HG02870 (cell line): ENCODE data around the gene ATE1.
"Not testable (repeated sequence)": the region's sequence is repeated elsewhere in the genome, so short reads cannot be mapped to it uniquely, and the experiment has no call there.

Experiments used
- ATAC-seq: cut with Tn5 transposase; IDR thresholded peaks from one replicate; pipeline ENCODE4 v1.9.1; 2021; ENCODE audit warnings: mild to moderate bottlenecking, moderate library complexity; ENCODE audit not compliant: unreplicated experiment

ATE1 gene

GRCh38 chr10:121792198-121792597, 135.6 kb downstream of the ATE1 start:
- ATAC-seq = no peak

DNA sequence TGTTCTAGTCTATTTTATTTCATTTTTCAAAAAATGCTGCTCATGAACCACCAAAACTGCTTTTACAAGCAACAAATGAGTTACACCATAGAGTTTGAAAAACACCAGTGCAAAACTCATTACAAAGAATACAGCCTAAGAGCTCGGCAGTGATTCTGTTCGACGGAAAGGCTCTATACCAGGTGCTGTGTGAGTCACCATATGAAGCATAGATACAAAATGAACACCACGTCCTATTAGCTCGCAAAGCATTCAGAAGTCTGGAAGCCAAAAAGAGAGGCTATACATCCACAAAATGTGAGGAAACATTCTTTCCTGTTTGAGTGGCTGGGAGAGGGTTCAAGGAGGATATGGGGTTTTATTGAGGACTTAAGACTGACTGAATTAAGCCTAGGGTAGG, 136.1 kb downstream of the ATE1 start:
- no peak for ATAC-seq

- ATAC-seq = no peak
These were observed 139.1 kb downstream of the ATE1 start for GRCh38 chr10:121788717-121789116.

- ATAC-seq = no peak
These were observed 139.7 kb downstream of the ATE1 start for GRCh38 chr10:121788115-121788514.

- no peak for ATAC-seq
These were observed 140.7 kb downstream of the ATE1 start for GRCh38 chr10:121787169-121787568.

- no peak for ATAC-seq
These were observed 144.0 kb downstream of the ATE1 start for GRCh38 chr10:121783782-121784372.

DNA sequence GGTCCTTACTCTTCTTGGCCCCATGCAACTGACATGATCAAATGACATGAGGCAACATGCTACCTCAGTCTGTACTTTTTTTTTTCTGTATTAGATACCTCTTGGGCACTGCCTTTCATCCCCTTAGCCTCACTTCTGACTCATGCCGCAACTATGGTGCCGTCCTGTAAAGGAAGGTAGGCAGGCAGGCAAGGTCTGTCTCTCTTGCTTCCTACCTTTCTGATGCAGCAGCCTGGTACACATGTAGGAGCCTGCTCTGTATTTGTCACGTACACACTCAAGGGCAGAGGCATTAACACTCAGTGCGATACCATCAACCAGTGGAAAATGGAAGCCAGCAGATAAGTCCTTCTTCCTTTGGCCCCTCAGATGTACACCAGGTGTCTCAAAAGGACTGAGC, 146.7 kb downstream of the ATE1 start:
- no peak for ATAC-seq

GRCh38 chr10:121774813-121775212, 153.0 kb downstream of the ATE1 start:
- ATAC-seq = no peak

DNA sequence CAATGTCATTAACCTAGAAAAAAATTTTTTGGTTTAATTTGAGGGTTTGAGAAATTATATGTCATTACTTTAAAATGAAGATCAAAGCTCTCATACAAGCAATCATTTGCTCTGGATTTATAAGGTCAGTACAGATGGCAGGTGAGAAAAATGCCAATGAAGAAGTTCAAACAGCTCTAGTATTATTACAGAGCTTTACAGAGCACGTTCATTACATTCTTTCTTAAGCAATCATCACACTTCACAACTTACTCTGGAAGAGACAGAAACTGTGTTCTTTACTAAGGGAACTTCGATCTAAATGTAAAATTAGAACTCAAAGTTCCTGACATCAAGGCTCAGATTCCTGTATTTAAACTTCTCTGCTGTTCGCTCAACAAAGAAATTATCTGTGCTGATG, 153.4 kb downstream of the ATE1 start:
- no peak for ATAC-seq

- no peak for ATAC-seq
These were observed 154.9 kb downstream of the ATE1 start for GRCh38 chr10:121772884-121773283.

DNA sequence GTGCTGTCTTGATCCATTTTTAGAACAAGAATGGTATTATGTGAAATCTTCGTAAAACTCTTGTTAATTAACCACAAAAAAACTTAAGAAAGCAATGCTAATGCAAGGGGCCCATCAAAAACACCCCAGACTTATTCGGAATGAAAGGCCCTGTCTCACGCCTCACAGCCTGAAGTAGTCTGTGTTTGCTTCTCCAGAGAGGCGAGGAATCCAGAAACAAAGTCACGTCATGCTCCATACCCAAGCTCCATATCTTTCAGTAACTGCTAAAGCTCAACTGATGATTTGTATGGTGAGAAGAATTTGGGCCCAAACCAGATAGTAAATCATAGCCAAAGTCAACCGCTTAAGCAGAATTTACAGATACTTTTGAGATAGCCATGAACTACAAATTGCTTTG, 155.4 kb downstream of the ATE1 start:
- ATAC-seq = no peak

DNA sequence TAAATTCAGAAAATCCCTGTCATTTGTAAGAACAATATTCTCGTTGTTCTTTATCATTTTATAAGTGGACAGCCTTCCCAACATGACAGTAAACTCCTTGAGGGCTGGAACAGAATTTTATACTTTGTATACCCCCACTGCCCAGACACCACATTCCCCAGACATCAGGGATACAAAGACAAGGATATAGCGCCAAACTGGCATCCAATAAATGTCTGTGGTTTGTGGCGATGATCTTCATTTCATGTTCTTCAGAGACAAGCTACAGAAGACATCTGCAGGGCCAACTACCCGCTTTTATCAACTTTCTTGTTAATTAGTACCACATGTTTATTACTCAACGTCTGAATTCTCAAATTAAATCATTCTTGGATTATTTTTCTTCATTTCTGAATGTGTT, 155.9 kb downstream of the ATE1 start:
- ATAC-seq = no peak

- no peak for ATAC-seq
These were observed 161.4 kb downstream of the ATE1 start for GRCh38 chr10:121766426-121766825.

- ATAC-seq = no peak
These were observed 162.6 kb downstream of the ATE1 start for GRCh38 chr10:121765204-121765603.

DNA sequence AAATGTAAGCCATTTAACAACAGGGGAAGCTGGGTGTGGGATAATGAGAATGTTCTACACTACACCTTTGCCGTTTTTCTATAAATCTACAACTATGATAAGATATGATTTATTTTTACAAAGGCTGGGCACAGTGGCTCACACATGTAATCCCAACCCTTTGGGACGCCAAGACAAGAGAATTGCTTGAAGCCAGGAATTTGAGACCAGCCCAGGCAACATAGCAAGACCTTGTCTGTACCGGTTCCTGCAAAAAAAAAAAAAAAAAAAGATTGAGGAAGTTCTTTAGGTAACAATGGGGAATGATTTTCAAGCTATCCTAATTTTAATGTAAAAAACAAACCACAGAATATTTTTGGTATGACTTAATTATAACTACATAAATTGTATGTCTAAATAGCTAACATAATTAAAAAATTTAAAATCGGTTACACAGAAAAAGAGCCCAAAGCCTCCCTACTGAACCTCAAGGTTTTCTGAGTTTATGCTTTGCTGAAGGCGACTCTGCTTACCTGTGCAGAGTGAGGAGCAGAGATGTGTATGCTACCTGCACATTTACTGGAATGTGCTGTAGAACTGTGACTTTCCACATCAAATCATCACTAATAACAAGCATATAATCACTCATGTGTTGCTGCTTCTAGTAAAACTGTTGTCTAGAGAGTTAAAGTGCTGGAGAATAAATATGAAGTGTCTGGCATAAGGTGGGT, 163.4 kb downstream of the ATE1 start:
- ATAC-seq = no peak

DNA sequence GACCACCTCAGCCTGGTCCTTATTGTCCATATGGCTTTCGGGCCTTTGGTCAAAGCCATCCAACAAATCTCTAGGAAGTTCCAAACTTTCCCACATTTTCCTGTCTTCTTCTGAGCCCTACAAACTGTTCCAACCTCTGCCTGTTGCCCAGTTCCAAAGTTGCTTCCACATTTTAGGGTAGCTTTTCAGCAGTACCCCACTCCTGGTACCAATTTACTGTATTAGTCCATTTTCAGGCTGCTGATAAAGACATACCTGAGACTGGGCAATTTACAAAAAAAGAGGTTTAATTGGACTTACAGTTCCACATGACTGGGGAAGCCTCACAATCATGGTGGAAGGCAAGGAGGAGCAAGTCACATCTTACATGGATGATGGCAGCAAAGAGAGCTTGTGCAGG, 170.6 kb downstream of the ATE1 start:
- not testable (repeated sequence) for ATAC-seq

GRCh38 chr10:121755496-121755895, 172.3 kb downstream of the ATE1 start:
- ATAC-seq = not testable (repeated sequence)

DNA sequence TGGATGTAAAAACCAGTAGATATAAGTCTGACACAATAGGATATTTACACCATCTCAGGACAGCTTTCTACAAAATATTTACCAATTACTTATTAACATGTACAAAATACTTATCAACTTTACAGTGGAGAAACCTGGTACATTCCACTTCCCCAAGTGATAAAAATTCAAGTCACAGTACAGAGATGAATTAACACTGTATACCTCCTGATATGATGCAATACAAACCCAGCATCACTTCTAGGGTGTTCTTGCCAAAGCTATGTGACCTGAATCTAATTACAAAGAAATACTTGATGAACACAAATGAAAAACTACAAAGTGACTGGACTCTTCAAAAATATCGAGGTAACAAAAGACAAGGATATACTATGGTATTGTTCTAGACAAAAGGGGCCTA, 173.2 kb downstream of the ATE1 start:
- ATAC-seq = no peak

DNA sequence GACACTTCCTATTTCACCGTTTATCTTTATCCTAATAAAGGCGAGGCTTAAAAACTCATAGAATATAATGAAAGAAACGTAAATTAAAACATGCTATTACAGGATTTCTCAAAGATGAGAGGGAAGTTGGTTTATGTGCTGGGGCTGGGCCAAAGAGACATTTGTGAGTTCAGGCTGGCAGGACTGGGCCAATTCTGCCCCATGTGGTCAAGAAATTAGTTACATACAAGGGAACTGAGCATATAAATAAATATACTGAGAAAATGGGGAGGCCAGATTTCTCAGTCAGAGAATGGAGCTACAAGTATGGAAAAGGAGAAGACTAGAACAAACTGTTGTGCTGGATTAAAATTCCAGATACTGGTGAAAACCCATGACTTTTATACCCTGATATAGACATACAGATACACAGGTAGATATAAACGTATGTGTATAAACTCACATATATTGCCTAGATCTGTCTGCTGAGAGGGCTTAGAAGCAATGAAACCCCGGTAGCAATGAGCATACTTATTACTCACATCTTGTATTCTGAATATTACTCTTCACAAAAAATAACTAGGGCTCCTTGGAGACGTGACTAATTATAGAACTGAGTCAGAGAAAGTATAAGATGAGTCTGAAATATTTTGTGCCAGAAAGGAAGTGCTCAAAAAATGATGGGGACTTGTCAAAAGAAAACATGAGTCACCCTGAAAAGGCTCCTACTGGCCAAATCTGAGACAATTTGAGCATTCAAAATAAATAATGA, 173.9 kb downstream of the ATE1 start:
- peak; percentile 97 for ATAC-seq

DNA sequence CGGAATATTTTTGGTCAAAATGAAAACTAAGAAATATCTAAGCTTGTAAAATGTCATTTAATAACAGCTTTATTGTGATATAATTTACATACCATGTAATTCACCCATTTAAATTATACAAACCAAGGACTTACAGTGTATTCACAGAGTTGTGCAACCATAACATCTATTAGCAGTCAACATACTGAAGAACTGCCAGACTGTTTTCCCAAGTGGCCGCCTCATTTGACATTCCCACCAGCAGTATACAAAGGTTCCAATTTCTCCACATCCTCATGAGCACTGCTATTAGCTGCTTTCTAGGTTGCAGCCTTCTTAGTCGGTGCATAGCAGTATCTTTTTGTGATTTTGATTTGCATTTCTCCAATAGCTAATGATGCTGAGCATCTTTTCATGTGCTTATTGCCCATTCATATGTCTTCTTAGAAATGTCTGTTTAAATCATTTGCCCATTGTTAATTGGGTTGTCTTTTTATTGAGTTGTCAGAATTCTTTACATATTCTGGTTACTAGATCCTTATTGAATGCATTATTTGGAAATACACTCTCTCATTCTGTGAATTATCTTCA, 176.6 kb downstream of the ATE1 start:
- no peak for ATAC-seq

DNA sequence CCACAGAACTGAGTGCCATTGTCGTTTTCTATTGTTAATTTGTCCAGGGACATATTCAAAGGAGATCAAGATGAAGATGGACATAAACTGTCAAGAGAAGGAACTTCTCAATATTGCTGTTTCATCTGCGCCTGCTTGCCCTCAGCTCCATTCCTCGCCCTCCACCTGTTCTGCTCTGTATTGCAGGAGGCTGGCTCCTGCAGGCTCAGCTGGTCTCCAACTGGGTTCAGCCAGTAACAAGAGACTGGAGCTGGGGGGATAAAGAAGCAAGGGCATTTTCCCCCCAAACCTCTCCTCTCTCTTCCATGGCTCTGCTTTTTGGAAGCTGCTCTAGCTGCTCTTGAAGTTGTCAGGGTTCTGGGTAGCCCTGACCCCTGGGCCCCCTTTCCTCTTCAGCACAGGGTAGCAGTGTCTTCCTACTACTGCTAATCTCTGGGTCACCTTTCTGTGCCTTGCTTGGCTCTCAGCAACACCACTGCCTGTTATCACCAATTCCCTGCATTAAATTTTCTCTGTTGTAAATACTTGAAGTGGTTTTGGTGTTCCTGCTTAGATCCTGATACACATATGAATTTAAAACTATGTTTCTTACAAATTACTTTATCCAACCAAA, 180.6 kb downstream of the ATE1 start:
- no peak for ATAC-seq
